Type B pancreatic cell (in vitro differentiated cells): ENCODE results near the gene COL17A1. TPM values are rescaled to one million over a fixed set of nuclear protein-coding genes. Genes with fewer than 3 reads are reported as not detected.
A peak's percentile ranks its signal among the peaks of the same experiment; 100 is the strongest.

Experiments used
- DNase-seq: peaks from one replicate; pipeline ENCODE4 v3.0.0; 2021; ENCODE audit warnings: mixed read lengths; ENCODE audit not compliant: unreplicated experiment; ENCODE audit errors: extremely low spot score
- H3K27ac Mint-ChIP-seq: 2 replicates; pipeline ENCODE4 v1.8.0; 2021; ENCODE audit warnings: mild to moderate bottlenecking, mixed read lengths
- H3K27me3 Mint-ChIP-seq: 2 replicates; pipeline ENCODE4 v1.8.0; 2021; ENCODE audit warnings: mixed read lengths
- H3K36me3 Mint-ChIP-seq: 2 replicates; pipeline ENCODE4 v1.8.0; 2021; ENCODE audit warnings: mixed read lengths
- H3K4me1 Mint-ChIP-seq: one replicate; pipeline ENCODE4 v1.8.0; 2021; ENCODE audit warnings: mixed read lengths; ENCODE audit not compliant: unreplicated experiment
- H3K4me3 Mint-ChIP-seq: 2 replicates; pipeline ENCODE4 v1.8.0; 2021; ENCODE audit warnings: mild to moderate bottlenecking, mixed read lengths
- H3K9me3 Mint-ChIP-seq: 2 replicates; pipeline ENCODE4 v1.8.0; 2021; ENCODE audit warnings: mixed read lengths
- total RNA-seq: library from RNA; stranded (reverse); gene quantifications from 2 replicates; pipeline ENCODE4 v1.2.1, GENCODE V29; 2021; ENCODE audit warnings: low replicate concordance
- TF ChIP-seq, protein P1 (sequence below): fragments of 200-600 bp; sonication (generic); conservative IDR thresholded peaks from 2 replicates; pipeline ENCODE4 v1.5.0; 2021; ENCODE audit warnings: antibody characterized with exemption, mild to moderate bottlenecking

The COL17A1 gene
- total RNA-seq, 1 donor from 2014 or later: 14.5 TPM

DNA sequence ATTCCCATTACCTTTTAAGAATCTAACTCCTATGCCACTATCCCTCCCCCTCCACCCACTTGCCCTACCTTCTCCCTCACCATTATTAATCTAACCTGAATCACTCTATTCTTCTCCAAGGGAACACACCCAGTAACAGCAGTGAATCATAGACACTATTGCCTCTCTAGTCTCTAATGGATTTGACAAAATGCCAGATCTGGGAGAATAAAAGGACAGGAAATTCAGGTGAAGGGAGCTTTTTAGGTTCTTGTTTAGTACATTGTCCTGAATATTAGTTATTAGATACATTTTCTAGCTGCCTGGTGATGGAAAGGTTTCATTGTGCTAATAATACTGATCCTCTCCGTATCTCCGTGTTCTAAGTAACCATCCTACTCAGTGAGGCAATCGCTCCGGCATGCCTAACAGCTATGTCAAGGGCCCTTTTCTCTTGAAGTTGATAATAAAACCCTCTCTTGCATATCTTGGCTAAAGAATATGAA lies 32.2 kb upstream of the COL17A1 start:
- Mint-ChIP-seq H3K4me3 (peak overlapping the region; percentile 18), H3K27ac (peak overlapping the region; percentile 83), H3K4me1 (peaks cover 23% of the 10 kb centered on the region), H3K9me3 (no peaks in the 10 kb centered on the region), H3K27me3 (no peaks in the 10 kb centered on the region), H3K36me3 (no peaks in the 10 kb centered on the region)
- no peak for DNase-seq
- TF ChIP-seq, protein P1, sequence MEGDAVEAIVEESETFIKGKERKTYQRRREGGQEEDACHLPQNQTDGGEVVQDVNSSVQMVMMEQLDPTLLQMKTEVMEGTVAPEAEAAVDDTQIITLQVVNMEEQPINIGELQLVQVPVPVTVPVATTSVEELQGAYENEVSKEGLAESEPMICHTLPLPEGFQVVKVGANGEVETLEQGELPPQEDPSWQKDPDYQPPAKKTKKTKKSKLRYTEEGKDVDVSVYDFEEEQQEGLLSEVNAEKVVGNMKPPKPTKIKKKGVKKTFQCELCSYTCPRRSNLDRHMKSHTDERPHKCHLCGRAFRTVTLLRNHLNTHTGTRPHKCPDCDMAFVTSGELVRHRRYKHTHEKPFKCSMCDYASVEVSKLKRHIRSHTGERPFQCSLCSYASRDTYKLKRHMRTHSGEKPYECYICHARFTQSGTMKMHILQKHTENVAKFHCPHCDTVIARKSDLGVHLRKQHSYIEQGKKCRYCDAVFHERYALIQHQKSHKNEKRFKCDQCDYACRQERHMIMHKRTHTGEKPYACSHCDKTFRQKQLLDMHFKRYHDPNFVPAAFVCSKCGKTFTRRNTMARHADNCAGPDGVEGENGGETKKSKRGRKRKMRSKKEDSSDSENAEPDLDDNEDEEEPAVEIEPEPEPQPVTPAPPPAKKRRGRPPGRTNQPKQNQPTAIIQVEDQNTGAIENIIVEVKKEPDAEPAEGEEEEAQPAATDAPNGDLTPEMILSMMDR: no peak

DNA sequence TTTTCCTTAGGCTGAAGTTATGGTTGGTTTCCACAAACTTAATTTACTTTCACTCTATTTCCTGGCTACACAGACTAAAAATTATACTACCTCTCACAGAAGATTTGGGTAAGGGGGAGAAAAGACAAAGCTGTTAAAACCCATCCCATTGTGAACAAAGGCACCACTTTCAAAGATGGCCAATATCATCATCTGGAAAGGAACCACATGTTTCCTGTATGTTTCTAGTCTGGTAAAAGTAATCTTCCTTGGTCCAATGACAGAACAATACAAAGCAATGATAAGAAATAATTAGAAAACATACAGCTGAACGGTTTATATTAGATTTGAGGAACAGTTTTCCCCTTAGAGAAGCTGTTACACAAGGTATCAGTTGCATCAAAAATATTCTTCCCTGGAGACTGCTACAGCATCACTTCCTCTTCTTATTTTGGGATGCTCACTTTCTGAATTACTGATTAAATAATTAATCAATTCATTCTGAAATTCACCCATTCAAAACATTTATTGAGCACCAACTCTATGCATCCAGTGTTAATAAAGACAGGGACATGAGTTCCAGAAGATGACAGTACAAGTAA lies 27.8 kb upstream of the COL17A1 start:
- Mint-ChIP-seq H3K4me3 (no peak overlapping the region), H3K27me3 (peaks cover 3% of the 10 kb centered on the region), H3K4me1 (peaks cover 3% of the 10 kb centered on the region), H3K9me3 (no peaks in the 10 kb centered on the region), H3K36me3 (no peaks in the 10 kb centered on the region), H3K27ac (no peak overlapping the region)
- DNase-seq: no peak
- TF ChIP-seq, protein P1: no peak

DNA sequence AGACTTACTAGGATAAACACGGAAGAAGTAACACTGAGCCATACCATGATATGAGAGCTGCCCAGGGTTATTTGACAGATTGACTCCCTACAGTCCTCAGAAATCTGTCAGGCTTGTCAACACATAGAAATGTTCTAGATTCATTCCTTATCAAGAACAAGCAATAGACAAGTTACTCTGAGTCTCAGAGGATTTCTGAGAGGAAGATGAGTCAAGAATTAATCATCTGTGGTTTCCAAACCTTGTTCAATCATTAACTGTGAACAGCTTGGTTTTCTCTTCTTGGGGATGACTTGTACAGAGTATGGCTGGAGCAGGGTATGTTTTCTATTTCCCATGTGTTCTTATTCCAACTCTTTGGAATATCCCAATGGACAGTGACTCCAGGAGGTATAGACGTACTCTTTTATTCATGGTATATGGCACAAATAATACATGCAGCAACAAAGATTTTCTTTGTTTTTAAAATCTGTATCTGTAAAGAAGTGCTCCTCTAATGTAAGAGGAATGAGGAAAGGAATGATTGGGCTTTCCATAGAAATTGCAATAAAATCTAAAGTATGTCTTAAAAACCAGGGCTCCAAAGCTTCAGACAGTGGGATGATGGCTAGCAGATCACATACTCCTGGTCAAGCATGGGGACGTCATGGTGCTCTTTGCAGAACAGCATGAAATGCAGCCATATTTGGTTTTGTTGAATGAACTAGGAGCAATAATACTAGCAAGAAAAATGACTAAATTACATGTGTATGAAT lies 24.4 kb upstream of the COL17A1 start:
- TF ChIP-seq, protein P1: no peak
- no peak for DNase-seq
- H3K9me3 Mint-ChIP-seq: no peaks in the 10 kb centered on the region
- H3K4me1 Mint-ChIP-seq: no peaks in the 10 kb centered on the region
- no peaks in the 10 kb centered on the region for H3K36me3 Mint-ChIP-seq
- no peak overlapping the region for H3K27ac Mint-ChIP-seq
- H3K27me3 Mint-ChIP-seq: peaks cover 3% of the 10 kb centered on the region
- no peak overlapping the region for H3K4me3 Mint-ChIP-seq

DNA sequence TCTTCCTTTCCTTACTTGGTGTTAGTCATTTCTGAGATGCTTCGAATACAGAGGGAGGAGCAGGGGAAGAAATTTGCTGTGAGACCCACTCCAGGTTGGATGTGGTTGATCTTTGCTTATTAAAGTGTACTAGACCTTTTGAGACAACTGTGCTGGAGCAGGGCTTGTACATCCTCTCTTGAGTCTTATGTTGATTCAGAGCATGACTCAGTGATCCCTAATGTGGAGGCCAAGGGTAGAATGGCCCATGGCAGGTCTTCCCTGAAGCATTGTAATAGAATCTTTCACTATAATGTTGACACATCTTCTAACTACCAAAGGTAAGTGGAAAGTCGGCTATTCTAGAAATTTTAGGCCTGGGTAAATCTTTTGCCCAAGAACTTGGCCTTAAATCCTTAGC lies 19.2 kb upstream of the COL17A1 start:
- Mint-ChIP-seq H3K36me3 (no peaks in the 10 kb centered on the region), H3K27me3 (peaks cover 5% of the 10 kb centered on the region), H3K9me3 (no peaks in the 10 kb centered on the region), H3K4me1 (no peaks in the 10 kb centered on the region), H3K27ac (no peak overlapping the region), H3K4me3 (no peak overlapping the region)
- no peak for DNase-seq
- TF ChIP-seq, protein P1: no peak

DNA sequence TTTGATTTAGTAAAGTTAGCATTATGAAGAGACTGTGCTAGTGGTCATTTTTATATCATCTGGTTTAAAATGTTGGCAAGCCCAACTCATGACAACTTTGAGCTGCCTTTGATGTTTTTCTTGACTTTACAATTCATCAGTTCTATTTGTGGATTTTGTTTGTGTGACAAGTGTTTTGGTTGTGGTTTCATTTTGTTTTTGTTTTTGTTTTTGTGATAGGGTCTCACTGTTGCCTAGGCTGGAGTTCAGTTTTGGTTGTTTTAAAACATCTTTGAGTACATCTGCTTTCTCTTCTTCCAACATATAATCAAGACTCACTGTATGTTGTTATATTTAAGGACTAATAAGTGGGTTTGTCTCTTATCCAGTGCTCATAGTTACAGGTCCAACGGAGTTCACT lies 18.7 kb upstream of the COL17A1 start:
- TF ChIP-seq, protein P1: no peak
- no peak overlapping the region for H3K27ac Mint-ChIP-seq
- no peaks in the 10 kb centered on the region for H3K4me1 Mint-ChIP-seq
- H3K9me3 Mint-ChIP-seq: no peaks in the 10 kb centered on the region
- no peak overlapping the region for H3K4me3 Mint-ChIP-seq
- no peaks in the 10 kb centered on the region for H3K36me3 Mint-ChIP-seq
- peaks cover 5% of the 10 kb centered on the region for H3K27me3 Mint-ChIP-seq
- no peak for DNase-seq
